GM19468 (cell line): Measurements from ENCODE around the gene PHF2.

Experiments used
- ATAC-seq: cut with Tn5 transposase; IDR thresholded peaks from one replicate; pipeline ENCODE4 v1.9.1; 2021; ENCODE audit warnings: mild to moderate bottlenecking, moderate library complexity, moderate number of reproducible peaks; ENCODE audit not compliant: unreplicated experiment; ENCODE audit errors: extremely low read depth

PHF2 gene

DNA sequence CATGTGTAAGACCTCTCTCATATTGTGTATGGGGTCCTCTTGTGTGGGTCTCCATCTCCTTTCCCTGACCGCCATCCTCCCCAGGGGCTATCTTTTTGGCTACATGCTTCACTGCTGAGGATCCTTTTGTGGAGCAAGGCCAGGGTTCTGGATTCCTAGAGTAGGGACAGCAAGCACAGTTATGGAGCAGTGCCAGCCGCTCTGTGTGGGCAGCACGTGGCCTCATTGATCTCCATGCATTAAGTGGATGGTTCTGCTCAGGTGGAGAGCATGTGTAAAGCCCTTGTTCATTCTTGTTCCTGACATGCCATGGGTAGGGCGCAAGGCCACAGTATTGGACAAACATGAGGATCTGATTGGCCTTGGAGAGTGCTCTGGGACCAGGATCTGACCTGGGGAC, 8.9 kb downstream of the PHF2 start:
- no peak for ATAC-seq

DNA sequence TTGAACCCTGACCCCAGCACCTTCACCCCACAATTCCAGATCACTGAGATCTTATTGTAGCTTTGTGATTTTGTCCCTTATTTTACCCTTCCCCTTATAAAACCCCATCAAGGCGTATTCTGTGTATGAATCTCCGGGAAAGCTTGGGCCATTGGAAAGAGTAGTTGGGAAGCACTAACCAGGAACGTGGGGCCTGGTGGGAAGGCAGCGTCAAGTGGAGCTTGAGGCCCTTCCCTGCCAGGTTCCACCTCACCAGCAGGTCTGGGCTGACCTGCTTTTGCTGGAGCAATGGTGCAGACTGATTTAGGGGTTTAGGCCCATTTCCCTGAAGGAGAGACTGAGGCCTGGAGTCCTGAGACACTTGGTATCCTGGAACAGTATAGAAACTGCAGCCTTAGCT, 9.3 kb downstream of the PHF2 start:
- no peak for ATAC-seq

DNA sequence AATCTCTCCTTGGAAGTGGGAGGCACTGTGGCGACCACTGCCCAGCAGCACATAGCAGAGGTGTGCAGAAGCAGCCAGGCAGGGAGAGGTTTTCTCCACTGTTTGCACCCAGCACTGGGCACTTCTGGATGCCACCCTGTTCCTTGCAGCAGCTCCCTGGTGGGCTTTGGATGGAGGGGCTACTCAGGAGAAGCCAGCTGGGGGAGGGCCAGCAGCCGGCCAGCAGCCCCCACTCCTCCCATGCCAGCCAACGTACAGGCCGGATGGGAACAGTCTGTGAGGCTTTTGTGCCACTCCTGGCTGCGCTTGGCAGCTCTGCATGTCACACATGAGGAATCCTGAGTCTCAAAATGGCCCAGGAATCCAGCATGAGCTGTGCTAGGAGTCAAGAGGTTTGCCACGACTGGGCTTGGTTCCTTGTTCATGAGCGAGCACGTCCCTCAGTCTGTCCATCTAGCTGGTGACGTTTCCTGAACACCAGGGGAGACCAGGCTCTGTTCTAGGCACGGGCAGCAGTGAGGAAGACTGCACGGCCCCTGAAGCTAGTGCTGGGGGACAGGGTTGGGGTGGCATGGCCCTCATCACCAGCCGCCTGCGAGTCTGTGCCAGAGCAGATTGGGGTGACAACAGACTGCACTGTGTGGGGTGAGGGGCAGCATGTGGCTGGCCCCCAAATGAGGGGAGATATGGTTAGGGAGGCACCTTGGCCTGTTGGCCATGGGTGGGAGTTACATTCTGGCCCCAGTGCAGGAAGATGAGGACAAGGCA, 10.1 kb downstream of the PHF2 start:
- no peak for ATAC-seq

DNA sequence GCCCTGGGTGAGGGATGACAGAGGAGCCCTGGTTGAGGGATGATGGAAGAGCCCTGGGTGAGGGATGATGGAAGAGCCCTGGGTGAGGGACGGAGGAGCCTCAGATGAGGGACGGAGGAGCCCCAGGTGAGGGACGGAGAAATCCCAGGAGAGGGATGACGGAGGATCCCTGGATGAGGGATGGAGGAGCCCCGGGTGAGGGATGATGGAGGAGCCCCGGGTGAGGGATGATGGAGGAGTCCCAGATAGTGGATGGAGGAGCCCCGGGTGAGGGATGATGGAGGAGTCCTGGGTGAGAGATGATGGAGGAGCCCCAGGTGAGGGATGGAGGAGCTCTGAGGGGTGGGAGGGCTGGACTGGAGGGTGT, 10.9 kb downstream of the PHF2 start:
- ATAC-seq: no peak

DNA sequence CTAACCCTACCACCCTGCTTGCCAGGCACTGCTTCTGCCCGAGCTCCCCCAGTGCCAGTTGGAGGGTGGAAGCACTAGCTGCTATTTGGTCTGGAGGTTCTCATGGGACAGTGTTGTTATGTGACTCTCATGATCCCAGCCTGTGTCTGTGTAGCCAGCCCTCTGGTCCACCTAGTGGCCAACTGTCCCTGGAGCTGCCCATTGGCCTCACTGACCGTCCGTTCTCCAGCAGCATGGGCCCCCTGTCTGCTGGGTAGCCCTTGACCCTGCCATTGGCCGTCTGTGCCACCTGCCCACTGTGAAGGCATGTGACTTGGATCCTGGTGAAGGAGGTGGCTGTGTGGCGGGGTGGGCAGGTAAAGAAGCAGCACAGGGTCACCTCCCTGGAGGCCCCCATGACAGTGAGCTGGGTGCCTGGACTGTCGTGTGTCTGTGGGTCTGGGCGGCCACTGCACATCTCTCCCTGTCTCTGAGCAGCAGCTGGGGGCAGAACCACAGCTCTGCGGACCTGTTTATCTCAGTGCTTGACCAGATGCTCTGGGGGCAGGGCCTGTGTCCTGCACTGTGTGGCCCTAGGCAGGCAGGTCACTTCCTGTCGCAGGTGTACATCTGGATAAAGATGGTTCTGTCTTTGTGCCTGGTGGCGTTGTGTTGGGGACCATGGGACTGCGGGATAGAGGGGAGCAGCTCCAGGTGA, 11.4 kb downstream of the PHF2 start:
- no peak for ATAC-seq

DNA sequence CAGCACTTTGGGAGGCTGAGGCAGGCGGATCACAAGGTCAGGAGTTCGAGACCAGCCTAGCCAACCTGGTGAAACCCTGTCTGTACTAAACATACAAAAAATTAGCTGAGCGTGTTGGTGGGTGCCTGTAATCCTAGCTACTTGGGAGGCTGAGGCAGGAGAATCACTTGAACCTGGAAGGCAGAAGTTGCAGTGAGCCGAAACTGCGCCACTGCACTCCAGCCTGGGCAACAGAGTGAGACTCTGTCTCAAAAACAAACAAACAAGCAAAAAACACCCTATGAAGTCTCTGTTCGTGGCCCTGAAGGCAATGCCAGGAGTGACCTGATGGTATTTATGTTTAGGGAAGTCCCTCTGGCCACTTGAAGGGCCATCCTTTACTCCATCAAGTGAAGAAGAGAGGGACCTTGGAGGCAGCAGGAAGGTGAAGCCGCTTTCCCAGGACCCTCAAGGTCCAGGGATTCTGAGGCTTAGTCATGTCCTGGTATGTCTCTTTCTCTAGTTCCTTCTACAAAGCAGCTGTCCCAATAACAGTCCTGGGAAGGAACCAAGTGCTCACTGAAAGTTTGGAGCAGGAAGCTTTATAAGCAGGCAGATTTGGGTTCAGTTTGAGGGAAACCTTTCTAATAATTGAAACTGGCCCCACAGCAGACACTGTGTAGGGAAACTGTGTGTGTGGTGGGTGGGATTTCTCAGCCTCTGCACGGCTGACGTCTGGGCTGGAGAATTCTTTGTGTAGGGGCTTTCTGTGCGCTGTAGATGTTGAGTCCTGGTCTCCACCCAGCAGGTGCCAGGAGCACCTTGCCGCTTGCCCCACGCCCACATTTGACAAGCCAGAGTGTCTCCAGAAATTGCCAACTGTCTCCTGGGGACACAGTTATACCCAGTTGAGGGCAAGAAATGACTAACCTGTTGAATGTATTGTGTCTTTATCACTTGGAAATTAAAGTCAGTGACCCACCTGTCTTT, 12.5 kb downstream of the PHF2 start:
- ATAC-seq: no peak

DNA sequence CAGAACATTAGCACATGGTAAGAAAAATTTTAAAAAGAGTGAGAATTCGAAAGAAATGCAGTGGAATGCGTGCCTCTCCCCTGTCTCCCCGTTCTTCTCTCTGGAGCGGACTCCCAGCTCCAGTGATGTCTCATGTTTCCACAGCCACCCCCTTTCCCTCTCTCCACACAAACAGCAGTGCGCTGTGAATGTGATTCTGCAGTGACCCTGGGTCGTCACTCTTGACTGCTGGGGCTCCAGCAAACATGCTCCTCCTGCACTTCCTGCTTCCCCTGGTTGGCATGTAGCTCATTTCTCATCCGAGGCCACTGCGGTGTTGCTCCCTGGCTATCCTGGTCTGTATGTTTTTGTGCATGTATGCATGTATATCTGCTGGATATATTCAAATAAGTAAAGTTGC, 13.3 kb downstream of the PHF2 start:
- ATAC-seq: no peak

DNA sequence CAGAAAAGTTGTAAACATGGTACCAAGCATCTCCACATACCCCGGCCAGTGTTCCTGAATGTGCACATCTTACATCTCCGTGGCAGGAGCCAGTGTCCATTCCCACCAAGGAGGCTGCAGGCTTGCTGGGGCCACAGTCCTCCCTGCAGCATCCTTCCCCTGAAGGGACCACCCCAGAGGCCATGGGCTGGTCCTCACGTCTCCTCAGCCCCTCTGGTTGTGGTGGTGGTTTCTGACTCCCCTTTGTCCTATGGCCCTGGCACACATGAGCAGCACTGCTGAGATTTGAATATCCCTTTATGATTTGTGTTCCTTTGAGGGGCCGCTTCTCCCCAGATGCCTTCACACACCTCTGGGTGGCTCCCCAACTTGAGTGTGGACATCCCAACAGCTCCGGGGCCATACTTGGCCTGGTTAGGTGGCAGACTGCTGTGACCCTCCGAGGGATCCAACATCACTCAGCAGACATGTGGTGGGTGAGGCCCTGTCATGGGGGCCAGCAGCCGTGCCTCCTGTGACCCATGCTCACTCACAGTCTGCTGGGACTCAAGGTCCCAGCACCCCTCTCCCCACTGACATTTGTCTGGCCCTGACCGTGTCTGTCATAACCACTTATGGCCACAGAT, 14.3 kb downstream of the PHF2 start:
- no peak for ATAC-seq

DNA sequence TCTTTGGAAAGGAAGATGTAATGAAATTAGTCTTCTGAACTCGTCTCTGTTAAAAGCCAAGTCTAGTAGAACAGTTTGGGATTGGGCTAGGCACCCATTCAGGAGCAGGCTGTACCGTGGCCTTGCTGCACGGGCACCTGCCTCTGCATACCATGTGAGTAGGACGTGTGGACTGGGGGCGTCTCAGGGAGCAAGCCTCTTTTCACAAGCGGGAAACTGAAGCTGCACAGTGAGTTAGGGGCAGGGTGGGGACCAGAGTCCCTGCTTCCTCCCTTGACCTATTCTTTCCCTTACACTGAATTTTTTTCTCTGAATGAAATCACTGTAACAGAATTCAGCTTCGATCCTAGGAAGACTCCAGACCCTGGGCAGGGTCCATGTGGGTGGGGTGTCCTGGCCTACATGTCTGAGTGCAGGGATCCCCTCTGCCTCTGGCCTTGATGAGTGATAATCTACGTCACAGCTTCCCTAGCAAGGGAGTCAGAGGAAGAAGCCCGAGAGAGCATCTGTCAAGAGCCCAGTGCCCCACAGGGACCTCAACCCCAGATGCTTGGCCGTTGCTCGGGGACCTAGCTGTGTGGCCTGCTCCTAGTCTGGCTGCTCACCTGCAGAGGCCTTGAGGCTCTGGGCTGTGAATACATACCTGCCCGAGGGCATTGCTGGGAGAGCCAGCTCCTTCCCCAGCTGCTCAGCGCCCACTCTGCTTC, 15.1 kb downstream of the PHF2 start:
- no peak for ATAC-seq

DNA sequence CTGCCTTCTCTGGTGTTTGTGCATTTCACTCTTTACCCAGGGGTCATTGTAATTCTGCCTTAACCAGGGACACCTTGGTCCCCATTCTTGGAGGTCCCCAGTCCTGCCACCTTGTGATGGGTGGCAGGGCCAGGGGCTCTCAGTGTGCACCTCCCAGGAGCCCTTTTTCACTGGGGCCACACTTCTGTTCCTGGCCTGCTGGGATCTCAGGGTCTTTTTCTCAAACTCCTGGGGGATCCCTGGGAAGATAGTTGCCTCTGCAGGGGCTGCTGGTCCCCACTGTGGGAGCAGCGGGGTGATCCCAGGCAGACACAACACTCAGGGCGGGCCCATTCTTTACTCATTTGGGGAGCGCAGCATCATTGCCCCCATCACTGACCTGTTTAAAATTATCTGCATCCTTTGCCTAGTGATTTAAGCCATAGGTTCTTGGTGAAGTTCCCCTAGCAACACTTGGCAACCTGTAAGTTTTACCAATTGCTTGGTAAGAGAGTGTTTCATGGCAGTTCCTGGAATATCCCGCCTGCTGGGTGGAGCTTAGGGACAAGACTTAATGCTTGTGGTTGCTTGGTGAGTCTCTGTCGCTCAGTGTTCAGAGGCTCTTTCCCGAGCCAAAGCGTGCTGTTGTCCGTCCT, 15.7 kb downstream of the PHF2 start:
- ATAC-seq: no peak

DNA sequence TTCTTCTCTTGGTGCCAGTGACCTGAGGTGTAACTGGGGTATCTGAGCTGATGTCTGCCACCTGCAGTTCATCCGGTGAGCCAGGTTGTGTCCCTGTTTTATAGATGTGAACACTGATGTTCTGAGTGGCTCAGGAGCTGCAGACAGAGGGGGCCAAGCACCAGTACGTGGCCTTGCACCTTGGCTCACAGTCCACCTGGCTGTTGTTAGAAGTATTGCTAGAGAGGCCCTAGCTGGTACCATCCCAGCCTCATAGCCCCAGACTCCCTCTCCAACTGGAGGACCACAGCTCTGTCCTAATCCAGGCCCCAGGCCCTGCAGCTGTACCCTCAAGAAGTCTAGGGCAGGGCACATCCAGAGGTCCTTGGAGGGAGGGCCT, 16.2 kb downstream of the PHF2 start:
- no peak for ATAC-seq

DNA sequence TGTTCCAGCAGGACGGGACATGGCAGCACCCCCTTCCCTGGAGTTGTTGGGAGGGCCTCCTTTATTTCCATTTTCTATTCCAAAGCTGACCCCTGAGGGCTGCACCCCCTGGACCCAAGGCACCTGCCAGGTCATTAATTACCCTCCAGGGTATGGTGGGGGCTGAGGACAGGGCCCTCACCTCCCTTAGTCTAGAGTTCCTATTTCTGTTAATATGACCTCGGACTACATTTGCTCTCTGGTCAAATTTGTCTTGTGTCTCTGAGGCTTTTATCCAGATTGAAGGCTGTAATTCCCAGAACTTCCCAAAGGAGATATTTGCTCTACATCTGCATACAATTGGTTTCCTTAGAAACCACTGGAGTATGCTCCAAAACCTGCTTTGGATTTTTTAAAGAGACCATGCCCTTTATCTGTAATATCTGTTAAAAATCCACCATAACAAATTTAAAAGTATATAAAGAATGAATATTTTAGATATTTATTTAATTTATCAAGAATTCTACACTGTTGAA, 16.8 kb downstream of the PHF2 start:
- ATAC-seq: no peak

DNA sequence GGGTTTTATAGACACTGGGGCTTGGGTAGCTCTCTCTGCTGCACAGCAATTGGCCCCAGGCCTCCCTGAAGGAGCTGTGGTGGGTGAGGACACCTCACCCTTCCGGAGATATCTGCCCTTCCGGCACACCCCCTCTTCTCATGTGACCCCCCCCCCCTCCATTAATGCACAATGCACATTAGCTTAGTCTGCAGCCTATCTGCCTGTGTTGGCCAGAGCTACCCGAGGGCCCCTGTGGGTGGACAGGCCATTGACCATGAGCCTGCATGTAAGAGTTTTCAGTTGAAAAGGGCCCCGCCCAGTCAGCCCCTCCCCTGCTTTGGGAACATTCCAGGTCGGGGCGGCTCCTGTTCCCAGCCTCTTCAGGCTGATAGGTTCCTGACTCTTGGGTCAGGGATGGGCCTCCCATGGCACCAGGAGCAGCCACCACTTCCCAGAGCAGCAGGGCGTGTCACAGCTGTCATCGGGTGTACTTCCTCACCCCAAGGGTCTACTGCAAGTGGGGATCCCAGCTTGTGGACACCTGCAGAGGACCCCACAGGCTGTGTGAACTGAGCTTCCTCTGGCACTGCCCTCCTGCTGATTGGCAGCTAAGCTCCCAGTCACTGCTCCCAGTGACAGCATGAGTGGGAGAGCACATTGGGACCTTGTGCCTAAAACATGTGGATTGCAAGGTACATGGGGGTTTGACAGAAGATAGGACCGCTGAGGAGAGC, 17.8 kb downstream of the PHF2 start:
- ATAC-seq: no peak

DNA sequence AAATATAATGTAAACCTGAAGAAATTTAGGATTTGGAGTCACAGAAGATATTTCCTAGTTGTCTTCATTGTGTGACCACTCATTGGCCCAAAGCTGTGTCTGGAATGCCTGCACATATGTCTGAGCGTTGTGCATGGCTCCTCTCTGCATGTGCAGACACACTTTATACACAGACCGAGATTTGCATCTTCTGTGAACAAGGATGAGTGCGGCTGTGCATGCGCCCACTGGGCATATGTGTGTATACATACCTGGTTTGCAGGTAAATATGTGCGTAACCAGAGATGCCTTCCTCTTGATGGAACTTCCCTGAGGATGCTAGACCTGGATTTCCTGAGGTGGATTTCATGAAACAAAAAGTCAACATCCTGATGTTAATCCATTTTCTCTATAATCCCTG, 19.1 kb downstream of the PHF2 start:
- no peak for ATAC-seq

DNA sequence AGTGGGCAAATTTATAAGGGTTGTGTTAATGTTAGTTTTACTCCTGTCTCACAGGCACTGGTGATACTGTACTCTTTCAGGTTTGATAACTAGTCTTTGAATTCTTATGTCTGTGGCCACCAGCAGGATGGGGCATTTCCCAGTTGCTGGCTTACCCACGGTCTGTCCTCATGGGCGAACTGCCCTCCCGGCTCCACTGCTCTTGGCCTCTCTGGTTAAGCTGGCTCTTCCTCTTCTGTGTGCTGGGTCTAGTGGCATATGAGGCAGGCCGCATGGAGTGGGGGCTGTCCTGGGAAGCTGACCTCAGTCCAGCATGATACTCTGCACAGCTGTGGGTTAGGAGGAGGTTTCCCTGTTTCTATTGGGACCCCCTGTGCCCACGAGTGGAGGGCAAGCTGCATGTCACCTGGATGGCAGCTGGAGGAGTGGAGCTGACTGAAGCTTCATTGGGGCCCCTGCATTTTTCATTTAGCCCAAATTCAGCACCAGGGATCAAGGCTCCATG, 19.5 kb downstream of the PHF2 start:
- ATAC-seq: no peak

DNA sequence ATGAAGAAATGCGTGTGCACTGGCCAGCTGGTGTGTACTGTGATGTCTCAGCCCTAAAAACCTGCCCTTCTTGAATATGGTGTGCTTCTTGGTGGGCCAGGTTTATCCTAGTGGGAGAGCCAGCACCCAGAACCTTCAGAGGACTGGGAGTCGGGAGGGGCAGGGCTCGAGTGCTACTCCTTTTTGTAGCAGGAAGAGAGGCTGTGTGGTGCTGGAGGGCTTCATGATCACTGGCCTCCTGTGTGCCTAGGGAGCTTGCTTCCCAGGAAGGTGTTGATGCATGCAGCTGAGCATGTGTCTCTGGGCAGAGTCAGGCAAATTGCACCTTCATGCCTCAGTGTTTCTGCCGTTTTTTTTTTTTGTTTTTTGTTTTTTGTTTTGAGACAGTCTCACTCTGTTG, 20.0 kb downstream of the PHF2 start:
- no peak for ATAC-seq

DNA sequence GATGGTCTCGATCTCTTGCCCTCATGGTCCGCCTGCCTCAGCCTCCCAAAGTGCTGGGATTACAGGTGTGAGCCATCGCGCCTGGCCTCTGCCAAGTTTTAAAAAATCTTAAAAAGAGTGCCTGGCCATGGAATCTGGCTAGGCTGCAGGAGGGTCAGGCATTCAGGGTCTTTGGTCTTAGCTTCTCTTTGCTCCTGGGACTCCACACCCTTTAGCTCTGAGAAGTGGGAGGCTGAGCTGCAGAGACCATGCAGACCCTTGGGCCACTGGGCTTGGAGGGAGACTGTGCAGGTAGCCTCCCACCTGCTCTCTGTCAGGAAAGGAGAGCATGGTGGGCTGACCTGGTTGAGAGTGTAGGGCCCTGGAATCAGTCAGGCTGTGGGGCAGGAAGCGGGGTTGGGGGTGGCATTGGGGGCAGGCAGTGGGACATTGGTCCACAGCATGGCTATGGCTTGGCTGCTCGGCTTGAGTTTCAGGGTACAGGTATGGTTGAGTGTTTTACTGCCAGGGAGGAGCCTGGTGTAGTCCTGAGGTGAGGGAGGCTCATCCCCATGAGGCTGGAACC, 20.8 kb downstream of the PHF2 start:
- ATAC-seq: no peak
